Measurements from ENCODE around the gene SOBP.

DNA sequence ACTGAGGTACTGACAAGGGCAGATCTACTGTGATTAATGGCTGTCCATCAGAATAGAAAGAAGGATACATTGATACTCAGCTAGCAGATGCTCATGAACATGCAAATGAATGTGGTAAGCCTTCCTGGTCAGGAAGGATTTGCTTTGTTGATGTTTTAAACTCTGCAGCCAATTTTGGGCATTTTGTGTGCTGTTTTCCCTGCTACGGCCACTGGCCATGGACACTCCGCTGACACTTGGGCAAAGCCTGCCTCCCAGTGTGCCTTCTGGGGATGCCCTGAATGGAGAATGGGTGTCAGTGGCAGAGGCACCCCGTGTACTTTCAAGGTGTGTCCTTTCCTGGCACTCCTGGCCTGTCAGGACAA lies 113.1 kb downstream of the SOBP start:
- TF ChIP-seq, protein P1, sequence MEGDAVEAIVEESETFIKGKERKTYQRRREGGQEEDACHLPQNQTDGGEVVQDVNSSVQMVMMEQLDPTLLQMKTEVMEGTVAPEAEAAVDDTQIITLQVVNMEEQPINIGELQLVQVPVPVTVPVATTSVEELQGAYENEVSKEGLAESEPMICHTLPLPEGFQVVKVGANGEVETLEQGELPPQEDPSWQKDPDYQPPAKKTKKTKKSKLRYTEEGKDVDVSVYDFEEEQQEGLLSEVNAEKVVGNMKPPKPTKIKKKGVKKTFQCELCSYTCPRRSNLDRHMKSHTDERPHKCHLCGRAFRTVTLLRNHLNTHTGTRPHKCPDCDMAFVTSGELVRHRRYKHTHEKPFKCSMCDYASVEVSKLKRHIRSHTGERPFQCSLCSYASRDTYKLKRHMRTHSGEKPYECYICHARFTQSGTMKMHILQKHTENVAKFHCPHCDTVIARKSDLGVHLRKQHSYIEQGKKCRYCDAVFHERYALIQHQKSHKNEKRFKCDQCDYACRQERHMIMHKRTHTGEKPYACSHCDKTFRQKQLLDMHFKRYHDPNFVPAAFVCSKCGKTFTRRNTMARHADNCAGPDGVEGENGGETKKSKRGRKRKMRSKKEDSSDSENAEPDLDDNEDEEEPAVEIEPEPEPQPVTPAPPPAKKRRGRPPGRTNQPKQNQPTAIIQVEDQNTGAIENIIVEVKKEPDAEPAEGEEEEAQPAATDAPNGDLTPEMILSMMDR (conservative IDR thresholded peaks at IDR 0.05): no peak
- no peak for TF ChIP-seq EZH2 (IDR thresholded peaks at IDR 0.05; ENCODE audit: low read depth)

Data from PC-9 (cell line).